Esophagus muscularis mucosa (tissue), 3 donors: Measurements from ENCODE around the gene RBPJ.

Source experiments
- CTCF ChIP-seq, 3 experiments: fragments of 200-600 bp in 2 of 3; fragments of 450-650 bp in 1 of 3; sonication (generic) in 2 of 3; IDR thresholded peaks; one replicate each; pipeline ENCODE4 v1.5.1; 2017 to 2019; ENCODE audit warnings: antibody characterized with exemption in 3 of 3, mild to moderate bottlenecking in 2 of 3, moderate library complexity in 1 of 3
- POLR2A ChIP-seq: fragments of 450-650 bp; IDR thresholded peaks from one replicate; pipeline ENCODE4 v1.6.1; 2017; ENCODE audit warnings: antibody characterized with exemption, moderate library complexity, mild to moderate bottlenecking, low read depth

GRCh38 chr4:26288355-26288909, 32.4 kb upstream of the RBPJ start:
- no peak for TF ChIP-seq CTCF (IDR thresholded peaks at IDR 0.05)
- no peak for TF ChIP-seq POLR2A
